Measurements from ENCODE around the gene TAS2R42.

Gene TAS2R42

DNA sequence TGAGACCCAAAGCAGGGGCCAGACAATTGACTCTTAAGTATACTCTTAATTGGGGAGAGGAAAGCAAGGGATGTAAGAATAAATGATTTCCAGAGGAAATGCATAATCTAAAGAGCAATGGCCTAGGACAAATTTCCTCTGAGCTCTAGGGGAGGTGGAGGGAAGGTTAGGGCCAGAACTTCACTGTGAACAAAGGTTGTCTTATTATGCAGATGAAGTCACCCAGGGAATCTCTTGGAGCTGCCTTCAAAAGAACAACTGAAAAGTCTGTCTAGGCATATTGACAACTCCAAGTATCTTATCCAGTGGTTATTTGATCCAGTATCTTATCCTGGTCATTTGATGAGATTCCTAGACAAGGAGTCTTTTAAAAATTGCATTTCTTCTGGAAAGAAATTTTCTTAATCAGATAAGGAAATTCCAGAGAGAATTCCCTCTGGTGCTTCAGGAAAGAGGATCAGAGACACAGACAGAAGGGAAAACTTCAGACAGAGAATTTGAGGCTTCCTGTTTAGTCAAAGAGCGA lies 32.3 kb downstream of the TAS2R42 start:
- DNase-seq (ENCODE audit: low read depth, low spot score), result no peak
- no peak overlapping the region for H3K4me3 ChIP-seq (ENCODE audit: low read depth, low read length)
- CTCF ChIA-PET, result no interaction called here
- POLR2A ChIA-PET, result no interaction called here
- no peak for TF ChIP-seq CTCF (IDR thresholded peaks at IDR 0.05; ENCODE audit: insufficient read depth, low read length, missing control alignments)

DNA sequence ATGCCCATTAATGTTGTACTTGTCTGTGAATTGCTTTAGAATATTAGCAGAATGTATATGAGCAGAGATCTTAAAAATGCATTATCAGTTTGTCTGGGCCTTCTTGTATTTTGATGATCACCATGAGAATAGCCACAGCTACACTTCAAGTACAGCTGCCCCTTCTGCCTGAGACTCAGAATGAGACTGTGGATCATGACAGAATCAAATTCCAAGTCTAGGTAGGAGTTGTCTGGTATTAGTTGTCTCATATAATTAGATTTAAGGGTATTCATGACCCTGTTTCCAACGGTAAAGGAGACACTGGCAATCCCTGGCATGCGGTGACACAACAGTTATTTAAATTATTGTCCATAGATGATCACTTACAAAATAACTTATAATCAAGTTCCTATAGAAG lies 34.0 kb downstream of the TAS2R42 start:
- DNase-seq (ENCODE audit: low read depth, low spot score), result no peak
- CTCF ChIA-PET, result no interaction called here
- TF ChIP-seq CTCF (IDR thresholded peaks at IDR 0.05; ENCODE audit: insufficient read depth, low read length, missing control alignments), result no peak
- no peak overlapping the region for H3K4me3 ChIP-seq (ENCODE audit: low read depth, low read length)
- POLR2A ChIA-PET, result no interaction called here

- H3K4me3 ChIP-seq (ENCODE audit: low read depth, low read length), result no peak overlapping the region
- DNase-seq (ENCODE audit: low read depth, low spot score), result no peak
- TF ChIP-seq CTCF (IDR thresholded peaks at IDR 0.05; ENCODE audit: insufficient read depth, low read length, missing control alignments), result no peak
- ChIA-PET POLR2A (no interaction called here), CTCF (no interaction called here)
Measured at GRCh38 chr12:11150832-11151231, 35.9 kb downstream of the TAS2R42 start.

DNA sequence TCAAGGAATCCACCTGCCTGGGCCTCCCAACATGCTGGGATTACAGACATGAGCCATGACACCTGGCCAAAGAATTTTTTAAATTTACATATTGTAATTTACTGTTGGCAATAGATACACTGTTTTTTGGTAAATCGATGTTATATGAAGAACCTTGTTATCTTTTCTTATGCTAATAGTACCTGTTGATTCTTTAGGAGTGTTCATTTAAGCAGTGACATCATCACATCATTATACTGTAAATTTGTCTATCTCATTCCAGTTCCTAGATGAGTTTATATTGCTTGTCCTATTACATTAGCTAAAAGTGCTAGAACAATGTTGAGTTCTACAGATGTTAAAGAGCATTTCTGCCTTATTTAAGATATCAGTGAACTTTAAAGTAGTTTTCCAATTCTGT lies 39.3 kb downstream of the TAS2R42 start:
- CTCF ChIA-PET, result no interaction called here
- TF ChIP-seq CTCF (IDR thresholded peaks at IDR 0.05; ENCODE audit: insufficient read depth, low read length, missing control alignments), result no peak
- POLR2A ChIA-PET, result no interaction called here
- DNase-seq (ENCODE audit: low read depth, low spot score), result no peak
- H3K4me3 ChIP-seq (ENCODE audit: low read depth, low read length), result no peak overlapping the region

DNA sequence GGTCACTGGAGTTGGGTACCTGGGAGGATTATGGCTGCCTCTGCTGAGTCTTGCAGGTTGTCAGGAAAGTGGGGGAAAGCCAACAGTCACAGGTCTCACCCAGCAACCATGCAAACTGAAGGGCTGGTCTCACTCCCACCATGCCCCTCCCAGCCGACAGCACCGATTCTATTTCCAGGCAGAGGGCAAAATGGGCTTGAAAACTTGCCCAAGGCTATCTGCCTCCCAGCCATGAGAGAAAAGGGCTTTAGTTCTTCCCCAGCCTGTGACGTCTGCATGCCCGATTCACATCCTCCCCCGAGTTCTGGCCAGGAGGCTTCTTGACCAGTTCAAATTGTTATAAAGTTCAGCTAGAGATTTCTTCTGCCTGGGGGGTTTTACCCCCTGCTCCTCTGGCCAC lies 42.4 kb downstream of the TAS2R42 start:
- no peak for TF ChIP-seq CTCF (IDR thresholded peaks at IDR 0.05; ENCODE audit: insufficient read depth, low read length, missing control alignments)
- H3K4me3 ChIP-seq (ENCODE audit: low read depth, low read length), result no peak overlapping the region
- DNase-seq (ENCODE audit: low read depth, low spot score), result no peak
- ChIA-PET CTCF (no interaction called here), POLR2A (no interaction called here)

- no peak for TF ChIP-seq CTCF (IDR thresholded peaks at IDR 0.05; ENCODE audit: insufficient read depth, low read length, missing control alignments)
- DNase-seq (ENCODE audit: low read depth, low spot score), result no peak
- H3K4me3 ChIP-seq (ENCODE audit: low read depth, low read length), result no peak overlapping the region
- ChIA-PET POLR2A (no interaction called here), CTCF (no interaction called here)
Measured at GRCh38 chr12:11143352-11143751, 43.4 kb downstream of the TAS2R42 start.
